GM12874 (cell line): Measurements from ENCODE around the gene COMMD1.

Experiments
- TF ChIP-seq, protein P1 (sequence below): IDR thresholded peaks from 2 replicates; pipeline ENCODE4 v1.5.1; 2011; ENCODE audit warnings: low read depth, mild to moderate bottlenecking, control low read depth, low read length, moderate library complexity; ENCODE audit not compliant: insufficient read depth

Gene COMMD1

GRCh38 chr2:61910603-61911002, 5.1 kb downstream of the COMMD1 start:
- TF ChIP-seq, protein P1, sequence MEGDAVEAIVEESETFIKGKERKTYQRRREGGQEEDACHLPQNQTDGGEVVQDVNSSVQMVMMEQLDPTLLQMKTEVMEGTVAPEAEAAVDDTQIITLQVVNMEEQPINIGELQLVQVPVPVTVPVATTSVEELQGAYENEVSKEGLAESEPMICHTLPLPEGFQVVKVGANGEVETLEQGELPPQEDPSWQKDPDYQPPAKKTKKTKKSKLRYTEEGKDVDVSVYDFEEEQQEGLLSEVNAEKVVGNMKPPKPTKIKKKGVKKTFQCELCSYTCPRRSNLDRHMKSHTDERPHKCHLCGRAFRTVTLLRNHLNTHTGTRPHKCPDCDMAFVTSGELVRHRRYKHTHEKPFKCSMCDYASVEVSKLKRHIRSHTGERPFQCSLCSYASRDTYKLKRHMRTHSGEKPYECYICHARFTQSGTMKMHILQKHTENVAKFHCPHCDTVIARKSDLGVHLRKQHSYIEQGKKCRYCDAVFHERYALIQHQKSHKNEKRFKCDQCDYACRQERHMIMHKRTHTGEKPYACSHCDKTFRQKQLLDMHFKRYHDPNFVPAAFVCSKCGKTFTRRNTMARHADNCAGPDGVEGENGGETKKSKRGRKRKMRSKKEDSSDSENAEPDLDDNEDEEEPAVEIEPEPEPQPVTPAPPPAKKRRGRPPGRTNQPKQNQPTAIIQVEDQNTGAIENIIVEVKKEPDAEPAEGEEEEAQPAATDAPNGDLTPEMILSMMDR: no peak

GRCh38 chr2:61911510-61911909, 6.0 kb downstream of the COMMD1 start:
- TF ChIP-seq, protein P1: no peak

DNA sequence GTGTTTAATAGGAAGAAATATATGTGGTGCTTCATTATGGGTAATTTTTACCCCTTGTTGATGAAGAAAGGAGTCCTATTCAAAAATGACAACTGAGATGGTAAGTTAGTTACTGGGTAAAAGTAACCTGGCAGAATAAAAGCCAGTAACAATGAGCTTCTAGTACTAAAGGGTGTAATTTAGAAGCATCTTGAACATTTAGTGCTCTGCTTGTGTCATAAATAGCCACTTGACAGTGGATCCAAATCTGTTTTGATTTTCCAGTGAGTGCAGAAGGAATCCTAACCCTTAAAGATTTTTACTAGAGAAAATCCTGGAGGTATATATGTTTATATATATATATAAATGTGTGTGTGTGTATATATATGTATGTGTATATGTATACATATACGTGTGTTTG, 15.1 kb downstream of the COMMD1 start:
- TF ChIP-seq, protein P1: no peak

- TF ChIP-seq, protein P1: no peak
Observed at GRCh38 chr2:61922714-61923113, 17.2 kb downstream of the COMMD1 start.

GRCh38 chr2:61924895-61925663, 19.6 kb downstream of the COMMD1 start:
- TF ChIP-seq, protein P1: no peak

DNA sequence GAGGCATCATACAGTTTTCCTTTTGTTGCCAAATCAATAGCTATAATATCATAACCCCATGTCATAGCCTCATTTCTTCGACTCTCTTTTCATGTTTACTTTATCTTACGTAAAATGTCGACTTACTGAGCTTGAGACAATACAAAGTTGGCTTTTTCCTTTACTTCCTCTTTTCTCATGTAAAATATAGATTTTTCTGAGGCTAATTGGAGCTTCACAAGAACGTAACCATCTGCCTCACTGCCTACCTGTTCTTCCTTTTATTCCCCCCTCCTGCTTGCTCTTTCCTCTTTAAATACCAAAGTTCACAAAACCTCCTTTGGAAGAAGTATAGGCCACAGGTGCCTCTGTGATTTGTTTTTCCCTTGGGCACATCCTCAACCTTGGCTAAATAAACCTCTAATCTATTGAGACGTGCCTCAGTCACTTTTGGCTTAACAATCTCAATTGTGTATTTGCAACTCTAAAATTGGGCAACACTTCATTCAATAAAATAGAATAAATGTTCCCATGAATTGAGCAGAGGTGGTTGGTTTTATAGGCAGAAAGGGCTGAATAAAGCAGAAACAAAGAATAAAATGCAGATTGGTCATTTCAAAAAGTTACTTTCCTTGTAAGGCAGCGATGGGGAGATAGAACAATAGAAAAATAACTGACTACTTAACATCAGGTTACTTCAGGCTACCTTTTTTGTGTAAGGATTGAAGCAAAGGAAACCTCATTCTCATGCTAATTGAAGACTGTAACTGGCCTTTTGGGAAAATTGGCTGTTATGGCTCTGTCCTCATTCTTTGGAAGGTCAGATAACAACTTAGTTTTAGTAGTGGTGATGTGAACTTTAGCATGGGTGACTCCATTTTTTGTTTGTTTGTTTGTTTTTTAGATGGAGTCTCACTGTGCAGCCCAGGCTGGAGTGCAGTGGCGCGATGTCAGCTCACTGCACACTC, 21.3 kb downstream of the COMMD1 start:
- TF ChIP-seq, protein P1: no peak

DNA sequence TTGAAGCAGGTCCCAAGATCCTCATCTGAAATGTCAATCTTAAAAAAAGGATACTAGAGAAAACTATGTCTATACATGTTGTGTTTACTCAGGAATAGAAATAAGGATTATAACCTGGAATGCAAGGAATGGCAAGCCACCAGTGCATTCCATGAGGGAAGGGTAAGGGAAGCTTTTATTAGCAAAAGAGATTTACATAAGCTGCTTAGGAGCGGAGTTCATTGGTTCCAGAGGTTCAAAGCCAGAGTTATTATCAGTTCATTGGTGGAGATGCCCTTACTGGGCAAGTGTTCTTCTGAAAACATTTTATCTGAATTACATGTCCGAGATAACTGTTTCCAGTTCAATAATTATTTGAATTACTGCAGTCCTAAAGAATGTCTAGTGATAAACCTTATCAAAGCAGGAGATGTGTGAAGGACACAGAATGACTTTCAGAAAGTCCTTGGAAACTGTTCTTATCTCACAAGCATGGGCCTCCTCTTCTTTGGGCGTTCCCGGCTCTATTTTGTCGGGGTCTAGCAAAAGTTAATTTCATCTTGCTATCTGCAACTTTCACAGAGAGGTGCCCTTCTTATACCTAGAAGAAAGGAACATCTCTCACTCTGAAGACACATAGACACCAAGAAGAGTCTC, 23.5 kb downstream of the COMMD1 start:
- TF ChIP-seq, protein P1: no peak
